Neutrophil (primary cell): Measurements from ENCODE around the gene TM7SF3.
A peak's percentile ranks its signal among the peaks of the same experiment; 100 is the strongest.

ENCODE experiments used
- H3K27ac ChIP-seq: fragments of 200-600 bp; sonication (generic); 2 replicates; pipeline ENCODE4 v1.5.1; 2016; ENCODE audit warnings: mild to moderate bottlenecking, moderate library complexity
- H3K27me3 ChIP-seq: fragments of 200-600 bp; sonication (generic); 2 replicates; pipeline ENCODE4 v1.6.0; 2016; ENCODE audit warnings: mild to moderate bottlenecking
- H3K36me3 ChIP-seq: fragments of 200-600 bp; sonication (generic); 2 replicates; pipeline ENCODE4 v1.5.1; 2017
- H3K4me1 ChIP-seq, 2 experiments: fragments of 200-600 bp in 1 of 2; sonication (generic) in 1 of 2; 1 replicate in 1 of 2; 2 replicates in 1 of 2; pipeline versions ENCODE4 v1.5.1 to v1.6.1; 2013 to 2016; ENCODE audit warnings: low read depth in 1 of 2, low read length in 1 of 2, mild to moderate bottlenecking in 1 of 2, moderate library complexity in 1 of 2; ENCODE audit not compliant: control insufficient read depth in 1 of 2, insufficient read depth in 1 of 2
- H3K4me3 ChIP-seq, 2 experiments: fragments of 200-600 bp in 1 of 2; sonication (generic) in 1 of 2; 1 replicate in 1 of 2; 2 replicates in 1 of 2; pipeline ENCODE4 v1.5.1; 2013 to 2016; ENCODE audit warnings: low read depth in 1 of 2, low read length in 1 of 2, mild to moderate bottlenecking in 1 of 2, moderate library complexity in 1 of 2
- H3K9me3 ChIP-seq: fragments of 200-600 bp; sonication (generic); 2 replicates; pipeline ENCODE4 v1.5.1; 2016
- TF ChIP-seq, protein P1 (sequence below): fragments of 200-600 bp; sonication (generic); IDR thresholded peaks from 2 replicates; pipeline ENCODE4 v1.5.1; 2016; ENCODE audit warnings: antibody characterized with exemption

The TM7SF3 gene

DNA sequence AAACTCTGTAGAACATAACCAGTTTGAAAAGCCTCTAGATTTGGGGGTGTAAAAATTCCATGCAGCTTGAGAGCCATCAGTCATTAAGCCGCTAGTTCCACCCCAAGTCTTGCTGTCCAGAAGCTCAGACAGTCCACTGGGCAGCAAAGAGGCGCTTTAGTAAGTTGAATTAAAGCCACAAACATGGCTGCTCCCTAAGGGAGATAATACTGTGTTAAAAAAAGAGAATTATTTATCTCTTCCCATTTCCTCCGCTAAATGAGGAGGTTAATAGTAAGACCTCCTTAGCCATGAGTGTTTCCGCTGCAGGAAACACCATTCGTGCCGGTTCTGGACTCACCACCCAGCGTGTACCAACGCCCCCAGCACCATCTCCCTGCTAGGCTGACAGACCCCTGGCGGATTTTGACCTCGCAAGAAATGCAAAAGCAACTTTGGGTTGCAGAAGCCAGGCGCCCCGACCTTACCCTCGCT lies 536 bp downstream of the TM7SF3 start:
- no peaks in the 10 kb centered on the region for H3K36me3 ChIP-seq
- peak overlapping the region; percentile 80 to 95 for H3K4me3 ChIP-seq
- H3K9me3 ChIP-seq, result no peaks in the 10 kb centered on the region
- H3K4me1 ChIP-seq, result peaks cover 69% of the 10 kb centered on the region in 2 experiments
- TF ChIP-seq, protein P1, sequence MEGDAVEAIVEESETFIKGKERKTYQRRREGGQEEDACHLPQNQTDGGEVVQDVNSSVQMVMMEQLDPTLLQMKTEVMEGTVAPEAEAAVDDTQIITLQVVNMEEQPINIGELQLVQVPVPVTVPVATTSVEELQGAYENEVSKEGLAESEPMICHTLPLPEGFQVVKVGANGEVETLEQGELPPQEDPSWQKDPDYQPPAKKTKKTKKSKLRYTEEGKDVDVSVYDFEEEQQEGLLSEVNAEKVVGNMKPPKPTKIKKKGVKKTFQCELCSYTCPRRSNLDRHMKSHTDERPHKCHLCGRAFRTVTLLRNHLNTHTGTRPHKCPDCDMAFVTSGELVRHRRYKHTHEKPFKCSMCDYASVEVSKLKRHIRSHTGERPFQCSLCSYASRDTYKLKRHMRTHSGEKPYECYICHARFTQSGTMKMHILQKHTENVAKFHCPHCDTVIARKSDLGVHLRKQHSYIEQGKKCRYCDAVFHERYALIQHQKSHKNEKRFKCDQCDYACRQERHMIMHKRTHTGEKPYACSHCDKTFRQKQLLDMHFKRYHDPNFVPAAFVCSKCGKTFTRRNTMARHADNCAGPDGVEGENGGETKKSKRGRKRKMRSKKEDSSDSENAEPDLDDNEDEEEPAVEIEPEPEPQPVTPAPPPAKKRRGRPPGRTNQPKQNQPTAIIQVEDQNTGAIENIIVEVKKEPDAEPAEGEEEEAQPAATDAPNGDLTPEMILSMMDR, result no peak
- no peaks in the 10 kb centered on the region for H3K27me3 ChIP-seq
- H3K27ac ChIP-seq, result peak overlapping the region; percentile 90

DNA sequence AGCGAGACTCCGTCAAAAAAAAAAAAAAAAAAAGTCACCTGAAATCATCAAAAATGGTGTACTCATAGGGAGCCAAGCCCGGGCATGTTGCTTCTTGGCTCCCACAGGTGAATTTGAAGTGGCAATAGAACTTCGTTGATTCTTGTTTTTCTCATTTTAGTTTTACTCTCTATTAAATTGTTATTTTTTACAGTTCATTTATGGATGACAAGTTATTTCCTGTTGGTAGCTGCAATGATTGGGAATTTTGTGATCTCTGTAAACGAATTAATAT lies 1.3 kb downstream of the TM7SF3 start:
- Histone ChIP-seq H3K27me3 (no peaks in the 10 kb centered on the region), H3K9me3 (no peaks in the 10 kb centered on the region), H3K4me1 (peaks cover 69 to 71% of the 10 kb centered on the region in 2 experiments), H3K27ac (no peak overlapping the region), H3K36me3 (no peaks in the 10 kb centered on the region), H3K4me3 (peak overlapping the region in 1 of 2 experiments; percentile 80)
- TF ChIP-seq, protein P1, result no peak

DNA sequence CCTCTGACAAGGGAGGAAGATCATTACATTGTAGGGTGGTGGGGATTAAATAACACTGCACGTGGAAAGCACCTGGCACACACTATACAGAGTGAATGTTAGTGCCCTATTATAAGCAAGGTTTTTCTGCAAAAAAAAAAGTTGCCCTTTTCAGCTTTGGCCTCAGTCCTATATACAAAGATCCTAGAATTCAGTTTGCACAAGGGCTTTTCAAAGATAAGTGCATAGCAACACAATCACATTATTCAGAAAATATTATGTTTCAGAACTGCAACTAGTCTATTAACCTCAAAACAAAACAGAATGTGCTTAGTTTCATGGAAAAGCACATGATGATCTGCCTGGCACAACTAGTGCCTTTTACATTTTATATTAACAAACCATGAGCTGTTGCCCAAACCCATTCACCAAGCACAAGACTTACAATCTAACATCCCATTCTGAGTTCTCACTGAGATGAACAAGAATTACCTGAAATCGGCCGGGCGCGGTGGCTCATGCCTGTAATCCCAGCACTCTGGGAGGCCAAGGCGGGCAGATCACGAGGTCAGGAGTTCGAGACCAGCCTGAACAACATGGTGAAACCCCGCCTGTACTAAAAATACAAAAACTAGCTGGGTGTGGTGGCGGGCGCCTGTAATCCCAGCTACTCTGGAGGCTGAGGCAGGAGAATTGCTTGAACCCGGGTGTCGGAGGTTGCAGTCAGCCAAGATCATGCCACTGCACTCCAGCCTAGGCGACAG lies 1.8 kb downstream of the TM7SF3 start:
- TF ChIP-seq, protein P1, result no peak
- Histone ChIP-seq H3K36me3 (no peaks in the 10 kb centered on the region), H3K9me3 (no peaks in the 10 kb centered on the region), H3K4me1 (peaks cover 69 to 73% of the 10 kb centered on the region in 2 experiments), H3K27ac (no peak overlapping the region), H3K4me3 (no peak overlapping the region), H3K27me3 (no peaks in the 10 kb centered on the region)

DNA sequence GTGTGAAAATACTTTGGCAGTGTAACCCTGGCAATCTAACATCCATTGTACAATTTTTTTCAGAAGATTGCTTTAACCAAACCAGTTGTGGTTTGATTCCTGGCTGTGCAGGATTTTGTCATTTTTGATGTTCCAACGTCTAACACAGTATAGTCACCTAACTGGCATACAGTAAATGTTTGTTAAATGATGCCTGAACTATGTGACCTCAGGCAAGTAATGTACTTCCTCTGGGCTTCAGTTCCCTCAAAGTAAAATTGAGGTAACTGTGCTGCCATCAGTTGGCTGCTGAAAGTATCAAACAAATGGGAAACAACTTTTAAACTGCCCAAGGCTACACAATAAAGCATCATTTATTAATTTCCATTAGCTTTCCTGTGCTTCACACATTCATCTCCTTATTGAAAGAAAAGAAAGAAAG lies 4.3 kb downstream of the TM7SF3 start:
- Histone ChIP-seq H3K27me3 (no peaks in the 10 kb centered on the region), H3K4me1 (peaks cover 75 to 83% of the 10 kb centered on the region in 2 experiments), H3K9me3 (no peaks in the 10 kb centered on the region), H3K27ac (peak overlapping the region; percentile 53), H3K36me3 (no peaks in the 10 kb centered on the region), H3K4me3 (no peak overlapping the region)
- TF ChIP-seq, protein P1, result peak; percentile 63

DNA sequence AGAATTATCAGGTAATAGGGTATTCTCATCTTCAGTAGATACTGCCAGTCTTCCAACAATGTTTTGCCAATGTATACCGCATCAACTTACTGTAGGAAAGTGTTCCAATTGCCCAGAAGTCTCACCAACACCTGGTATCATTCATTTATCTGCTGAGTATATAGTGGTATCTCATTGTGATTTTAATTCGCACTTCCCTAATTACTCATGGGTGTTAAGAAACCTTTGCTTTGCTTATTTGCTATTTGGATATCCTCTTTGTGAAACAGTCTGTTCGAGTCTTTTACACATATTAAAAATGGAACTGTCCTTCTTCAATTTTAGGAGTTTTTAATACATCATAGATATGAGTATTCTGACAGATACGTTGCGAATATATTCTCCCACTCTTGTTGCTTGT lies 6.1 kb downstream of the TM7SF3 start:
- no peak overlapping the region for H3K4me3 ChIP-seq
- no peaks in the 10 kb centered on the region for H3K9me3 ChIP-seq
- H3K27ac ChIP-seq, result peak overlapping the region; percentile 64
- peaks cover 74 to 80% of the 10 kb centered on the region in 2 experiments for H3K4me1 ChIP-seq
- H3K36me3 ChIP-seq, result no peaks in the 10 kb centered on the region
- TF ChIP-seq, protein P1, result no peak
- no peaks in the 10 kb centered on the region for H3K27me3 ChIP-seq
